Stimulated activated CD4-positive, alpha-beta T cell treated with anti-CD3 and anti-CD28 coated beads, Interleukin-1b, Interleukin-23, amount 100 ng/mL, for 1 hour (primary cell): ENCODE measurements around the gene BNIPL.

Source experiments
- DNase-seq, 2 donors: peaks; one replicate each; pipeline ENCODE4 v3.0.0-alpha.2; 2020; ENCODE audit warnings: low read depth in 2 of 2

BNIPL gene

GRCh38 chr1:151036356-151036755 is at the start of gene BNIPL:
Gene BNIPL (plus strand): TSS chr1:151036586. CDS start chr1:151036726, 140 bp downstream.
- DNase-seq = no peak

- DNase-seq = no peak
Measured at GRCh38 chr1:150987924-150988323, 48.5 kb upstream of the BNIPL start.

GRCh38 chr1:150992626-150993025 is 43.8 kb upstream of the BNIPL start:
- DNase-seq = no peak

- DNase-seq = no peak
Measured at GRCh38 chr1:150994248-150994647, 42.1 kb upstream of the BNIPL start.

DNA sequence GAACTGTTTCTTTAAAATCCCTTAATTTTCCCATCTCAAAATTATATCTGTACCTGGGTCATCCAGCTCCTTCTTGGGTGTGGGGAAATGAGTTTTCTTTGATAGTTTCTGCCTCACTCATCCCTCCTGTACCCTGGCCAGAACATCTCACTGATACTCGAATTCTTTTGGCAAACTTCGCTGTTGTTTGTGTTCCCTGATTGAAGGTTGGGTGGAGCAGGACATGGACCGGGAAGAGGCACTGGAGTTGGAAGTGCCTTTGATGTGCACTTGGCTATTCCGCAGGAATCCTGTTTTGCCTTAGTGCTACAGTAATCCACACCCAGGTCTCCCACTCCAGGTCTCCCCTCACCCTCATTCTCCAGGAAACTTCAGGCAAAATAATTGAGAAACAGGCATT is 40.9 kb upstream of the BNIPL start:
- DNase-seq = no peak

GRCh38 chr1:150995896-150996295 is 40.5 kb upstream of the BNIPL start:
- no peak for DNase-seq

GRCh38 chr1:150997126-150997872 is 39.1 kb upstream of the BNIPL start:
- no peak for DNase-seq

- no peak for DNase-seq
Measured at GRCh38 chr1:150997949-150998348, 38.4 kb upstream of the BNIPL start.

- no peak for DNase-seq
Measured at GRCh38 chr1:150999051-150999674, 37.2 kb upstream of the BNIPL start.

- no peak for DNase-seq
Measured at GRCh38 chr1:150999926-151000325, 36.5 kb upstream of the BNIPL start.

GRCh38 chr1:151000408-151000807 is 36.0 kb upstream of the BNIPL start:
- no peak for DNase-seq

- no peak for DNase-seq
Measured at GRCh38 chr1:151001602-151002001, 34.8 kb upstream of the BNIPL start.

DNA sequence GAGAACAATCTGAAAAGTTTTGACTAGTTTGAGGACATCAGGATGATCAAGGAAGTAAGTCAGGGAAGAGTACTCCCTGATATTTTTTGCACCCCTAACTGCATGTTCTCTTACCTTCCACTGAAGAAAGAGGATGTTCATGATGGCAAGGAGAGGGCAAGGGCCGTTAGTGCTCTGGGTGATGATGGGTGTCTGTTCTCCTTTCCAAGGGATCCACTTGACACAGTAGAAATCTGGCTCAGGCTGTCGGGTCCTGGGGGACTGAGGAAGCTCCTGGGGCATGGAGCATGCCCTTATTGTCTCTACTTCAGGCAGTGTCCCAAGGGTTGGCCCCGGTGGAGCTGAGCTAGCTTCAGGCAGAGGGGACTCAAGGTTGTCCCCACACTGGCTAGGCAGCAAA is 34.3 kb upstream of the BNIPL start:
- no peak for DNase-seq

GRCh38 chr1:151002611-151003010 is 33.8 kb upstream of the BNIPL start:
- DNase-seq = no peak

GRCh38 chr1:151003180-151003579 is 33.2 kb upstream of the BNIPL start:
- DNase-seq = no peak

GRCh38 chr1:151005729-151006319 is 30.6 kb upstream of the BNIPL start:
- DNase-seq = no peak

- no peak for DNase-seq
Measured at GRCh38 chr1:151006327-151007052, 29.9 kb upstream of the BNIPL start, which contains the start of gene MINDY1. Gene MINDY1 (minus strand): TSS chr1:151006902. CDS start chr1:151002617, 4,285 bp downstream.

GRCh38 chr1:151007853-151008243 is 28.5 kb upstream of the BNIPL start:
- DNase-seq = no peak

DNA sequence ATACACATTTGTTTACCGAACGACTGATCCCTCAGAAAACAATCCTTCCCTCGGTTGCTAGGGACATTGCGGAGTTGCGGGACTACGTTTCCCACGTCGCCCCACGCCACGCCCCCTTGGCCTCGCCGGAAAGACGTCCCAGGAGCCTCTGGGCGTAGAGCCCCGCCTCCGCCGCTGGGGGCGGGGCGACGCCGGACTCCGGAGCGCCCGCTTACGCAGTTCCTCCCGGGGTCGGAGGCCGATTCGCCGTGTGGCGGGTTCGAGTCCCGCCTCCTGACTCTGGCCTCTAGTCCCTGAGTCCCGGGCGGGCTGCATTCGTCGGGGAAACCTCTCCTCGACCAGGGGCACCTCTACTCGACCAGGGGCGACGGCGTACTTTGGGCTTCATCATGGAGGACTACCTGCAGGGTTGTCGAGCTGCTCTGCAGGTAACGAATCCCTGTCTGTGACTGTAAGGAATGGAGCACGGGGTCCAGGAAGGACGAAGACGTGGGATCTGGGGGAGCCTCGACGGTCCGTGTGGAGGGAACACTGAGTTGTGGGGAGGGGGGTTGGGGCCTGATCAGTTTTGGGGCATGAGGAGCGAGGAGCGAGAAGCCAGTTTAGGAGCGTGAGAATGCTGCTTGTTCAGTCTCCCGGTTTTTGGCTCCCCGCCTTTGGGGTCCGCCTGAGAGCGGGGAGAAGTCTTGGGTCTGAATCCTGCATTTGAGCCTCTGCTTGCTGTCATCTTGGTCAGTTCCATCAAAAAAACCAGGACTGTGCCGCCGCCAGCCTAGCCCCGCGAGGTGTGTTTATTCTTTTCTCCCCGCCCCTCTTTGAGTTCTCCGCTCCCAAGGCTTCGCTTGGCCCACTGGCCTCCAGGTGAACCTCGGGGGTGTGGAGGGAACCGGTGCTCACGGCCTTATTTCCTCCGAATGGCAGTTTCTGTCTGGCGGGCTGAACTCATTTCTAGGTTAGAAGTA is 27.9 kb upstream of the BNIPL start, which contains the start of gene PRUNE1:
Gene PRUNE1, plus strand, starts transcription at position 206 of the 962 bp plus-strand sequence. Its CDS starts 184 bp downstream, at position 390.
- peak; percentile 92 to 94 for DNase-seq

DNA sequence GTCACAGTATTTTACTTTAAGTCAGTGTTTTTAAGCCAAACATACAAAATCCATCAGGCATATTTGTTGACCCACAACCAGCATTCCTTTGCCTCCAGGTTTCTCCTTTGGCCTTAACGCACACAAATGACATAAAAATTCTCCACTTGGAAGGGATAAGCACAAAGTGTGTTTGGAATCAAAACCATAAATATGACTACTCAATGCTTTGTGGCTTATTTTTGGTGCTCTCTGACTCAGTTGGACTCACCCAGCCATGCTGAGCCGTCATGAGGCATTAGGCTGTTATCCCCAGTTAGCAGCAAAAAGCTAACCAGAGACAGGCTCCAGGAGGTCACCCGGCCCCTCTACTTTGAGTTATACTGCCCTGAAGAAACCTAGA is 27.2 kb upstream of the BNIPL start:
- no peak for DNase-seq
